SHP77 (cell line): ENCODE data around the gene PEAK1.
A peak's percentile ranks its signal among the peaks of the same experiment; 100 is the strongest.

Experiments
- DNase-seq, 2 experiments: peaks; one replicate each; lab custom pipeline; 2025; lab: John Stamatoyannopoulos, UW

Gene PEAK1

DNA sequence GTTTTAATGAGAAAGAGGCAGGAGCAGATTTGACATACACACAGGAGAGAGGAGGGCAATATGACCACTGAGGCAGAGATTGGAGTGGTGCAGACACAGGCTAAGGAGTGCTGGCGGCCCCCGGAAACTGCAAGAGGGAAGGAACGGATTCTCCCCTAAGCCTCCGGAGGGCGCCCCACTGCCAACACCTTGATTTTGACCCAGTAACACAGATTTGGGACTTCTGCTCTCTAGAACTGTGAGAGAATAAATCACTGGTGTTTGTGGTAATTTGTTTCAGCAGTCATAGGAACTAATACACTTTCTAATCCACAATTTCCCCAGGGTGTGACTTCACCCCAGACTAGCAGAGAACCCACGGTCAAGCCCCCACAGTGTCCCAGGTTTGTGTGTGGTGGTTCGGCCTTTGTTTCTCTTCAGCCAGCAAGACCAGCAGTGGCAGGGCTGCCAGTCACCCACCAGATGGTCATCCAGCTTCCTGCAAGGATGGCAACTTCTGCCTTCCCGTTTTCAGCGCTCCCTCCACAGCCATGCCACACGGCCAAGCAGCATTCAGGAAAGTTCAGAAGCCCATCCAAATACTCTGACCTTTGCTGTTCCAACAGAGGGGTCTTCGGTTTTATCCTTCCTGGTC, 325.4 kb downstream of the PEAK1 start:
- DNase-seq = no peak

DNA sequence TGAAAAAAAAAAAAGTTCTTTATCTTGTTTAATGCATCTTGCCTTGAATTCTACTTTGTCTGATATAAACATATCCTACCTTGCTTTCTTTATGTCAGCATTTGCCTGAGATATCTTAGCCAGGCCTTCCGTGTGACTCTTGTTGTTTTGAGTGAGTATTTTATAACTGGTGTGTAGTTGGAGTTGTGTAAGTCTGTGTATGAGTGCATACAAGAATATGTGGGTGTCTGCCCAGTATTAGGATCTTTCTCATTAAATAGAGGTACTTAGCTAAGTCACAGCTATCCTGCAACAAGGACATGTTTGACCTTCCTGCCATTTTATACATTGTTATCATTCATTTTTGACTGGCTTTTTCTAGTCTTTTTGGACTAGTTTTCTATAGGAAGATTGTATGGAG, 326.5 kb downstream of the PEAK1 start:
- DNase-seq = no peak

DNA sequence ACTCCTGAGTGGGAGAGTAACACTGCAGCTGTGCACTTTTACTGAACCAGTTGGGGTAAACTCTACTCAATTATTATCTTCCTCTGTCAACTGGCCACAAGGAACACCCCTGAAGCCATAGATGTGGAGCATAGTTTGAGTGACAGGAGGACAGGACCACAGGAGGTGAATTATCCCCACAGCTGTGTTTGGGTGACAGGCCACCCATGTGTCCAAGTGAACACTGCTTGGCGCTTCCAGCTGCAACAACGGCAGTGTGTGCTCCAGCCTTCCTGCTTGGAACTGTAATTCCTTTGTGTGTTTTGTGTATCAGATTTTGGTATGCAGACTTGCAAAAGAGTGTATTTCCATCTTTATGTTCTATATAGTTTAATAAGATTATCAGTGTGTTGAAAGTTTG, 328.8 kb downstream of the PEAK1 start:
- DNase-seq = no peak

- DNase-seq = no peak
Measured at GRCh38 chr15:77087213-77087612, 332.7 kb downstream of the PEAK1 start.

GRCh38 chr15:77085297-77085696, 334.6 kb downstream of the PEAK1 start:
- no peak for DNase-seq

DNA sequence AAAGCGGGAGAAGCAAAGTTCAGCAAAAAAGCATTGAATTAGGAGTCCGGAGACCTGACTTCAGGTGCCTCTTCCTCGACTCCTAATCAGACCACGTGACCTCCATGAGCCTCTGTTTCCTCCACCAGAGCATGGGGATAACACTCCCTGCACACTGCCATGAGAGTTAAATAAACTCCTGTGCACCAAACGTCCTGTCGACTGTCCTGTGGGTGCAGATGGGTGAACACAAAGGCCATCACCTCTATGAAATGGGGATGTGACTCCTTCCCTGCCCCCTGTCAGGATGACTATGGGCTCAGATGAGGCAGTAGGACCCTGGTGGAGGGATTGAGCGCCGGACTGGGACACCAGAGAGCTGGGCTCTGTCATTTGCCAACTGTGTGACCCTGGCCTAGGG, 335.5 kb downstream of the PEAK1 start:
- no peak for DNase-seq

GRCh38 chr15:77083381-77084160, 336.3 kb downstream of the PEAK1 start:
- DNase-seq = peak; percentile 95

- DNase-seq = no peak
Measured at GRCh38 chr15:77081971-77082370, 337.9 kb downstream of the PEAK1 start.

GRCh38 chr15:77076323-77076915, 343.5 kb downstream of the PEAK1 start:
- DNase-seq = no peak

GRCh38 chr15:77075528-77075927, 344.4 kb downstream of the PEAK1 start:
- DNase-seq = no peak

GRCh38 chr15:77074350-77074749, 345.6 kb downstream of the PEAK1 start:
- DNase-seq = no peak

- no peak for DNase-seq
Measured at GRCh38 chr15:77071305-77072223, 348.3 kb downstream of the PEAK1 start.

DNA sequence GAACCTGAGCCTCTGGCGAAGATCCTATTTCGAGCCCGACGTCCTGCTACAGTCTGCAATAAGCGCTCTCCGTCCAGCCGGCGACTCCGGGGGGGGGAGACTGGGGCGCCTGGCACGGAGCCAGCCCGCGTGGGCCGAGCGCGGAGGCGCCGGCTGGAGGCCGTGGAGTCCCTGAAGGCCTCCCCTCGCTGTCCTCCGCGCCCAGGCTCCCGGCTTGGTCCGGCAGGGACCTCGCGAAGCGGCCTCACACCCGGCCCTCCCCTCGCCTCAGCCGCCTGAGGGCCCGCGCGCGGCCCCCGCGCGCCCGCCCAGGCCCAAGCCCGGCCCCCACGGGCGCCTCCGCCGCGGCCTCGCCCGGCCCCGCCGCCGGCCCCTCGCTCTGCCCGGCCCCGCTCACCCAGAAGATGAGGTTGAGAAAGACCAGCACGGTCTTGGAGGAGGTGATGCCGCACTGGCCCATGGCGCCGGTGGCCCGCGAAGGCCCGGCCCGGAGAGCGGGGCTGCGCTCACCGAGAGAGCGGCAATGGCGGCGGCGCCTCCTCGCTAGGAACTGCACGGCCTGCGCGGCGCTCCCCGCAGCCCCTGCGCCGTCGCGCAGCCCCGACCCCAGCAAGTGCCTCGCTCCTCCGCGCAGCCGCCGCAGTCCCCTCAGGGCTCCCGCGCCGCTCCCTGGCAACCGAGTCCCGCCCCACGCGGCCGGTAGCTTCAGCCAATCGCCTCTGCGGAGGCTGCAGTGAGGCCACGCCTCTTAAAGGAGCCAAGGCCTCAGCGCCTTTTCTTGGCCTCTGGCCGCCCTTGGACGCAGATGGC, 349.2 kb downstream of the PEAK1 start, which contains the start of gene TSPAN3:
Gene TSPAN3 (minus strand): TSS at position 615 of the 810 bp plus-strand sequence. CDS start 155 bp downstream, at position 460.
- peak; percentile 87 to 95 for DNase-seq

DNA sequence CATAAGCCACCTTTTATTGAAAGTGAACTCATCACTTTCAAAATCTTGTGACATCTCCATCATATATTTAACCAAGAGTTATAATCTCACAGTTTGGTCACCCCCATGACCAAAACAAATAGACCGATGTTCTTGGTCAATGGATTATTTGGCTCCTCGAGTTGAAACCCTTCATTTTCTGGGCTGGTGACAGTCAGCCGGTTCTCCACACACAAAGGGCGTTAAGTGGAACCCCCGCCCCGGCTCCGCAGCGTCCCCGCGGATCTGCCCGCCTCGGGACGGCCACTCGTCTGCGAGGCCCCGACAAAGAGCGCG, 349.8 kb downstream of the PEAK1 start:
- DNase-seq = no peak

GRCh38 chr15:77069521-77070121, 350.3 kb downstream of the PEAK1 start:
- no peak for DNase-seq

DNA sequence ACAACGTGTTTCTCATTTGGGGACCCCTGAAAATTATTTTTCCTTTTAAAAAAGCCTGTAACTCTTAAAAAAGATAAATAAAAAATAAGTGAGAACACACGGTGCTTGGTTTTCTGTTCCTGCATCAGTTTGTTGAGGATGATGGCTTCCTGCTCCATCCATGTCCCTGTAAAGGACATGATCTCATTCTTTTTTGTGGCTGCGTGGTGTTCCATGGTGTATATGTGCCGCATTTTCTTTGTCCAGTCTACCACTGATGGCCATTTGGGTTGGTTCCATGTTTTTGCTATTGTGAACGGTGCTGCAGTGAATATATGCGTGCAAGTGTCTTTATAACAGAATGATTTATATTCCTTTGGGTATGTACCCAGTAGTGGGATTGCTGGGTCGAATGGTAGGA, 351.3 kb downstream of the PEAK1 start:
- no peak for DNase-seq

GRCh38 chr15:77067691-77068367, 352.1 kb downstream of the PEAK1 start:
- DNase-seq = no peak

- no peak for DNase-seq
Measured at GRCh38 chr15:77066971-77067690, 352.8 kb downstream of the PEAK1 start.

- no peak for DNase-seq
Measured at GRCh38 chr15:77064539-77065308, 355.2 kb downstream of the PEAK1 start.
